ENCODE measurements around the gene EHF.

The EHF gene

GRCh38 chr11:34638897-34639296 lies 18.0 kb downstream of the EHF start:
- ChIA-PET POLR2A (no interaction called here), CTCF (no interaction called here)
- H3K4me3 ChIP-seq (ENCODE audit: low read depth, low read length), result no peak overlapping the region
- no peak for TF ChIP-seq CTCF (IDR thresholded peaks at IDR 0.05; ENCODE audit: insufficient read depth, low read length, missing control alignments)
- no peak for DNase-seq (ENCODE audit: low read depth, low spot score)

- H3K4me3 ChIP-seq (ENCODE audit: low read depth, low read length), result no peak overlapping the region
- no peak for TF ChIP-seq CTCF (IDR thresholded peaks at IDR 0.05; ENCODE audit: insufficient read depth, low read length, missing control alignments)
- POLR2A ChIA-PET, result no interaction called here
- CTCF ChIA-PET, result no interaction called here
- no peak for DNase-seq (ENCODE audit: low read depth, low spot score)
These were observed 18.7 kb downstream of the EHF start for GRCh38 chr11:34639545-34639944.

GRCh38 chr11:34640050-34640923 lies 19.4 kb downstream of the EHF start:
- TF ChIP-seq CTCF (IDR thresholded peaks at IDR 0.05; ENCODE audit: insufficient read depth, low read length, missing control alignments), result no peak
- ChIA-PET POLR2A (no interaction called here), CTCF (no interaction called here)
- DNase-seq (ENCODE audit: low read depth, low spot score), result no peak
- no peak overlapping the region for H3K4me3 ChIP-seq (ENCODE audit: low read depth, low read length)

GRCh38 chr11:34640924-34641275 lies 20.0 kb downstream of the EHF start:
- POLR2A ChIA-PET, result no interaction called here
- TF ChIP-seq CTCF (IDR thresholded peaks at IDR 0.05; ENCODE audit: insufficient read depth, low read length, missing control alignments), result no peak
- DNase-seq (ENCODE audit: low read depth, low spot score), result no peak
- no peak overlapping the region for H3K4me3 ChIP-seq (ENCODE audit: low read depth, low read length)
- CTCF ChIA-PET, result interaction anchor here (1.2 kb wide), 1 partner anchor 14 kb away, joined by 4 read pairs; no protein-coding TSS in a partner anchor

GRCh38 chr11:34641456-34641855 lies 20.6 kb downstream of the EHF start:
- ChIA-PET POLR2A (no interaction called here), CTCF (interaction anchor here (1.2 kb wide), 1 partner anchor 14 kb away, joined by 4 read pairs; no protein-coding TSS in a partner anchor)
- H3K4me3 ChIP-seq (ENCODE audit: low read depth, low read length), result no peak overlapping the region

More at GRCh38 chr11:34641456-34641855, 20.6 kb downstream of the EHF start:
- no peak for TF ChIP-seq CTCF (IDR thresholded peaks at IDR 0.05; ENCODE audit: insufficient read depth, low read length, missing control alignments)
- no peak for DNase-seq (ENCODE audit: low read depth, low spot score)

Measured in AG04449 (cell line).